ENCODE results near the gene SSX5.
"Not testable (repeated sequence)": the region's sequence is repeated elsewhere in the genome, so short reads cannot be mapped to it uniquely, and the experiment has no call there.

The SSX5 gene

GRCh38 chrX:48196745-48197201, at the start of gene SSX5:
SSX5 (minus strand) TSS chrX:48196795; CDS start chrX:48195358, 1,437 bp downstream.
- no peak for DNase-seq

- DNase-seq: not testable (repeated sequence)
These were observed 27.6 kb upstream of the SSX5 start for GRCh38 chrX:48224196-48224595.

- not testable (repeated sequence) for DNase-seq
These were observed 17.7 kb upstream of the SSX5 start for GRCh38 chrX:48214341-48214740.

- not testable (repeated sequence) for DNase-seq
These were observed 6.6 kb downstream of the SSX5 start for GRCh38 chrX:48190024-48190423.

GRCh38 chrX:48181882-48182281, 14.7 kb downstream of the SSX5 start:
- DNase-seq: not testable (repeated sequence)

GRCh38 chrX:48180811-48181210, 15.8 kb downstream of the SSX5 start:
- no peak for DNase-seq

- no peak for DNase-seq
These were observed 16.9 kb downstream of the SSX5 start for GRCh38 chrX:48179691-48180090.

- not testable (repeated sequence) for DNase-seq
These were observed 30.3 kb downstream of the SSX5 start for GRCh38 chrX:48166322-48166721.

GRCh38 chrX:48165241-48165640, 31.4 kb downstream of the SSX5 start:
- DNase-seq: no peak

- DNase-seq: no peak
These were observed 40.6 kb downstream of the SSX5 start for GRCh38 chrX:48156014-48156413.

- no peak for DNase-seq
These were observed 41.8 kb downstream of the SSX5 start for GRCh38 chrX:48154796-48155195.

GRCh38 chrX:48153769-48154168, 42.8 kb downstream of the SSX5 start:
- no peak for DNase-seq

- not testable (repeated sequence) for DNase-seq
These were observed 53.9 kb downstream of the SSX5 start for GRCh38 chrX:48142697-48143096.

- DNase-seq: not testable (repeated sequence)
These were observed 54.6 kb downstream of the SSX5 start for GRCh38 chrX:48141810-48142508.

GRCh38 chrX:48139076-48139475, 57.5 kb downstream of the SSX5 start:
- not testable (repeated sequence) for DNase-seq
